ENCODE measurements around the gene F5.
A peak's percentile ranks its signal among the peaks of the same experiment; 100 is the strongest.

Gene F5

DNA sequence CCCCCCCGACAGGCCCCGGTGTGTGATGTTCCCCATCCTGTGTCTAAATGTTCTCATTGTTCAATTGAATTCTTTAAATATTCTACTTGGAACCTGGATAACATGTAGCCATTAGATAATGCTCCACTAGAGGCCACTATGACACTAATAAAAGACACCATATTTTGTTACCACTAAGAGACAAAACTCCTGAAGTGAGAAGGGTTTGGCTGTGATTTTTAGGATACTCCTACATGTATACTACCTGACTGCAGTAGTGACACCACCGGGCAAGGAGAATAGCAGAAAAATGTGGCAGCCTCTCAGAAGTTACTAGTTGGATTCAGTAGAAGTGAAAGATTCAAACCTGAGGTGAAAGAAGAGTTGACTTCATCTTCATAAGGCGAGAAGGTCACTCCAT is 36.0 kb downstream of the F5 start:
- H3K27ac ChIP-seq: no peak overlapping the region
- DNase-seq: no peak

DNA sequence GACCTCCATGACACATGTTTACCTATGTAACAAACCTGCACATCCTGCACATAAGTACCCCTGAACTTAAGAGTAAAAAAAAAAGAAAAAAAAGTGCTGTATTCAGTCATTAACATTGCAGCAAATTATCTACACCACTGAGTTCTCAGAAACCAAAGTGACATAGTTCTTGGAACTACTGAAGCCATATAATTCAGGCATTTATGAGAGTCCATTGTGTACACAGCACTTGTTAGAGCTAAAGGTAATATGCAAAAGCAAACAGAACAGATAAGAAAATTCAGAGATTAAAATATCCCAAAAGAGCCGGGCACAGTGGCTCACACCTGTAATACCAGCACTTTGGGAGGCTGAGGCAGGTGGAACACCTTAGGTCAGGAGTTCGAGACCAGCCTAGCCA is 38.0 kb downstream of the F5 start:
- Histone ChIP-seq H3K27me3 (ENCODE audit: insufficient read depth, low read depth, severe bottlenecking) (no peaks in the 10 kb centered on the region), H3K36me3 (no peaks in the 10 kb centered on the region), H3K9me3 (ENCODE audit: severe bottlenecking) (no peaks in the 10 kb centered on the region), H3K27ac (no peak overlapping the region), H3K4me3 (ENCODE audit: low read depth, low read length) (no peak overlapping the region)
- TF ChIP-seq, protein P1, sequence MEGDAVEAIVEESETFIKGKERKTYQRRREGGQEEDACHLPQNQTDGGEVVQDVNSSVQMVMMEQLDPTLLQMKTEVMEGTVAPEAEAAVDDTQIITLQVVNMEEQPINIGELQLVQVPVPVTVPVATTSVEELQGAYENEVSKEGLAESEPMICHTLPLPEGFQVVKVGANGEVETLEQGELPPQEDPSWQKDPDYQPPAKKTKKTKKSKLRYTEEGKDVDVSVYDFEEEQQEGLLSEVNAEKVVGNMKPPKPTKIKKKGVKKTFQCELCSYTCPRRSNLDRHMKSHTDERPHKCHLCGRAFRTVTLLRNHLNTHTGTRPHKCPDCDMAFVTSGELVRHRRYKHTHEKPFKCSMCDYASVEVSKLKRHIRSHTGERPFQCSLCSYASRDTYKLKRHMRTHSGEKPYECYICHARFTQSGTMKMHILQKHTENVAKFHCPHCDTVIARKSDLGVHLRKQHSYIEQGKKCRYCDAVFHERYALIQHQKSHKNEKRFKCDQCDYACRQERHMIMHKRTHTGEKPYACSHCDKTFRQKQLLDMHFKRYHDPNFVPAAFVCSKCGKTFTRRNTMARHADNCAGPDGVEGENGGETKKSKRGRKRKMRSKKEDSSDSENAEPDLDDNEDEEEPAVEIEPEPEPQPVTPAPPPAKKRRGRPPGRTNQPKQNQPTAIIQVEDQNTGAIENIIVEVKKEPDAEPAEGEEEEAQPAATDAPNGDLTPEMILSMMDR (IDR thresholded peaks at IDR 0.05; ENCODE audit: low read depth, low read length): no peak
- DNase-seq: no peak

More for the DNA sequence above, 36.0 kb downstream of the F5 start:
- H3K27me3 ChIP-seq (ENCODE audit: insufficient read depth, low read depth, severe bottlenecking): no peaks in the 10 kb centered on the region
- no peaks in the 10 kb centered on the region for H3K36me3 ChIP-seq
- H3K4me3 ChIP-seq (ENCODE audit: low read depth, low read length): no peak overlapping the region
- TF ChIP-seq, protein P1 (IDR thresholded peaks at IDR 0.05; ENCODE audit: low read depth, low read length): no peak
- no peaks in the 10 kb centered on the region for H3K9me3 ChIP-seq (ENCODE audit: severe bottlenecking)

DNA sequence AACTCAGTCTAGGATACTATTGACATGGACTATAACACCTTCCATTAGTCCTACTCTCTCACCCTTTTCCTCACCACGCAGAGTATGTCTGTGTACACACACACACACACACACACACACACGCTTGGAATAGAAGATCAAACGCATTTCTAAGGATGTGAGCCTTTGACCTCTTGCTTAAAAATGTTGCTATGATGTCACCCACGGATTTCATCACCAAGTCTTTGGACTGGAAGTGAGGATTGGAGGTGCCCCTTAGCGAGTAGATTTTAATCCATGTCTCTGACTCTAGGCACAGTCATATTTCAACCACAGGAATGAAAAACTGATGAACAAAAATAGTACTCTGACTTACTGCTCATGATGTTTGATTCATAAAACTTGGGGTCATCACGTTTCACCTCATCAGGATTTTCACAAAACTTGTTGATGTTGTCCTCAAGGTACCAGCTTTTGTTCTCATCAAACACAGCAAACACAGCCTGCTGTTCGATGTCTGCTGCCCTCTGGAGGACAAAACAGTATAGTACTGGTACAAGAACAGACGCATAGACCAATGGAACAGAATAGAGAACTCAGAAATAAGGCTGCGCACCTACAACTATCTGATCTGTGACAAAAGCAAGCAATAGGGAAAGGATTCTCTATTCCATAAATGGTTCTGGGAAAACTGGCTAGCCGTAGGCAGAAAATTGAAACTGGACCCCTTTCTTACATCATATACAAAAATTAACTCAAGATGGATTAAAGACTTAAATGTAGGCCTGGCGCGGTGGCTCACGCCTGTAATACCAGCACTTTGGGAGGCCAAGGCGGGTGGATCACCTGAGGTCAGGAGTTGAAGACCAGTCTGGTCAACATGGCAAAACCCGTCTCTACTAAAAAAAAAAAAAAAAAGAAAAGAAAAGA is 39.9 kb downstream of the F5 start:
- Histone ChIP-seq H3K36me3 (no peaks in the 10 kb centered on the region), H3K27me3 (ENCODE audit: insufficient read depth, low read depth, severe bottlenecking) (no peaks in the 10 kb centered on the region), H3K4me3 (ENCODE audit: low read depth, low read length) (no peak overlapping the region), H3K27ac (no peak overlapping the region), H3K9me3 (ENCODE audit: severe bottlenecking) (no peaks in the 10 kb centered on the region)
- TF ChIP-seq, protein P1 (IDR thresholded peaks at IDR 0.05; ENCODE audit: low read depth, low read length): peak; percentile 44
- DNase-seq: peak; percentile 24

DNA sequence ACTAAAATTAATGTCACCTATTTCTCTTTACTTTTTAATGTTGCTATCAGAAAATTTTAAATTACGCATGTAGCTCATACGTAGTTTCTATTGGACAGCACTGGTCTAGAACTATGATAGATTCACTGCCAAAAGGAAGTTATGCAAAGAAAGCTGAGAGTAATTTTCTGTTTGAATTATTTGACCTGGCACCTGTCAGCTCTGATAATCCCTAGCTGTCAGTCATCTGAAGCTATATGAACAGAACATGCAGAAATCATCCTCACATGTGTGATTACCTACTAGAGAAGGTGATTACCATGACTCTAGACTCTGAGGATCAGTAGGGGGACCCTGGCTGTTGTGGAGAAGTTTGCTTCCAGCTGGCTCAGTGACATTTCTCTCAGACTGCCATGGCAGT is 40.8 kb downstream of the F5 start:
- Histone ChIP-seq H3K9me3 (ENCODE audit: severe bottlenecking) (no peaks in the 10 kb centered on the region), H3K36me3 (no peaks in the 10 kb centered on the region), H3K4me3 (ENCODE audit: low read depth, low read length) (no peak overlapping the region), H3K27me3 (ENCODE audit: insufficient read depth, low read depth, severe bottlenecking) (no peaks in the 10 kb centered on the region), H3K27ac (no peak overlapping the region)
- no peak for DNase-seq
- TF ChIP-seq, protein P1 (IDR thresholded peaks at IDR 0.05; ENCODE audit: low read depth, low read length): no peak

DNA sequence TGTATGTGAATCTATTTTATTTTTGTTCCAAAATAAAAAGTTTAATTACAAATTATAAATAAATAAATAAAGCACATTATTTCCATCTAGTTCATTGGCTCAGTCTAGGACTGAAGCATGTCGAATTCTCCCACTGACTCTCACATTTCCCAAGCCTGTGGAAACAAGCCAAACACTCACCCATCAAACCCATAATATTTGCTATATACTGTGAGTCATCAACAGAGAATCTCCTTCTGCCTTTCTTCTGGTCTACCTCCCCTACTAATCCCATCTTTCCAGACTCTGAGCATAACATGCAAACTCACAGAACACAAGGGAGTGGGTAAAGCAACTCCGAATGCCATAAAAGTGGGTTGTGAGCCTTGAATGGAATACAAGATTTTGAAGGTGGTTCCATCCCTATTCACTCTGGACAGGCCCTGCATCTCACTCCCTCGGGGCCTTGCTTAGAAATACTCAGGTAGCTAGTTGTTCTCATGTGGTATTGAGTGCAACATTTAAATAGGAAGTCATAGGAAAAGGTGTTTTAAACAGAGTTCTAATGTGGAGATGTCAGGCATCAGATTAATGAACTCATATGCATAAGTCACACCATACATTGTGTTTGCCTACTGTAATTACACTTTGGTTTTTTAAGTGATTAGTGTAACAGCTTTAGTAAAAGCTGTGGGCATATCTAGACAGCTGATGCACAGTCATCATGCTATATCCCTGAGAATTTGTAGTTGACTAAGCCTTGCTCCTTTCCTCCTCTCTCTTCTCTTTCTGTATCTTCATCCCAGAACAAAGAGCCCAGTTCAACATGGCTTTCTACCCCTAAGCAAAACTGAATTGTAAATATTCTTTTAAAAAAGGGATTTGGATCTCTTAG is 47.0 kb downstream of the F5 start:
- TF ChIP-seq, protein P1 (IDR thresholded peaks at IDR 0.05; ENCODE audit: low read depth, low read length): no peak
- no peak overlapping the region for H3K4me3 ChIP-seq (ENCODE audit: low read depth, low read length)
- H3K9me3 ChIP-seq (ENCODE audit: severe bottlenecking): no peaks in the 10 kb centered on the region
- H3K27me3 ChIP-seq (ENCODE audit: insufficient read depth, low read depth, severe bottlenecking): no peaks in the 10 kb centered on the region
- no peaks in the 10 kb centered on the region for H3K36me3 ChIP-seq
- DNase-seq: no peak
- no peak overlapping the region for H3K27ac ChIP-seq
